ENCODE measurements around the gene NPPB. TPM values are rescaled to one million over a fixed set of nuclear protein-coding genes. Genes with fewer than 3 reads are reported as not detected.

NPPB gene
- total and polyA plus RNA-seq, 2 donors from 2014 or later: not detected

DNA sequence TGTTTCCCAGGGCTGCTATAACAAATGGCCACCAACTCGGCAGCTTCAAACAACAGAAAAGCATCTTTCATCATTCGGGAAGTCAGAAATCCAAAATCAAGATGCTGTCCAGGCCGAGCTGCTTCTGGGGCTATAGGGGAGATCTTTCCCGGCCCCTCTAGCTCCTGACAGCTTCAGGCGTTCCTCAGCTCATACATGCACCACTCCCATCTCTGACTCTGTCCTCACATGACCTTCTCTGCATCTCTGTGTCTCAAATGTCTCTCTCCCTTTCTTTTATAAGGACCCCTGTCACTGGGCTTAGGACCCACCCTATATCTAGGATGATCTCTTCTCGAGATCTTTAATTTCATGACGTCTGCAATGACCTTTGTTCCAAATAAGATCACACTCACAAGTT, 13.8 kb upstream of the NPPB start:
- H3K27me3 ChIP-seq (ENCODE audit: control insufficient read depth, insufficient read depth, low read length): no peaks in the 10 kb centered on the region
- H3K4me1 ChIP-seq (ENCODE audit: control insufficient read depth in 2 of 3, insufficient read depth in 2 of 3, low read depth in 1 of 3, low read length in 3 of 3): peaks cover 0 to 2% (median 0%) of the 10 kb centered on the region in 3 donors
- TF ChIP-seq, protein P1, sequence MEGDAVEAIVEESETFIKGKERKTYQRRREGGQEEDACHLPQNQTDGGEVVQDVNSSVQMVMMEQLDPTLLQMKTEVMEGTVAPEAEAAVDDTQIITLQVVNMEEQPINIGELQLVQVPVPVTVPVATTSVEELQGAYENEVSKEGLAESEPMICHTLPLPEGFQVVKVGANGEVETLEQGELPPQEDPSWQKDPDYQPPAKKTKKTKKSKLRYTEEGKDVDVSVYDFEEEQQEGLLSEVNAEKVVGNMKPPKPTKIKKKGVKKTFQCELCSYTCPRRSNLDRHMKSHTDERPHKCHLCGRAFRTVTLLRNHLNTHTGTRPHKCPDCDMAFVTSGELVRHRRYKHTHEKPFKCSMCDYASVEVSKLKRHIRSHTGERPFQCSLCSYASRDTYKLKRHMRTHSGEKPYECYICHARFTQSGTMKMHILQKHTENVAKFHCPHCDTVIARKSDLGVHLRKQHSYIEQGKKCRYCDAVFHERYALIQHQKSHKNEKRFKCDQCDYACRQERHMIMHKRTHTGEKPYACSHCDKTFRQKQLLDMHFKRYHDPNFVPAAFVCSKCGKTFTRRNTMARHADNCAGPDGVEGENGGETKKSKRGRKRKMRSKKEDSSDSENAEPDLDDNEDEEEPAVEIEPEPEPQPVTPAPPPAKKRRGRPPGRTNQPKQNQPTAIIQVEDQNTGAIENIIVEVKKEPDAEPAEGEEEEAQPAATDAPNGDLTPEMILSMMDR (IDR thresholded peaks at IDR 0.05; ENCODE audit: borderline replicate concordance, extremely low read depth, insufficient read depth): no peak
- no peaks in the 10 kb centered on the region for H3K36me3 ChIP-seq (ENCODE audit: control insufficient read depth in 2 of 3, insufficient read depth in 3 of 3, low read length in 3 of 3)
- DNase-seq: no peak
- no peak overlapping the region for H3K27ac ChIP-seq (ENCODE audit: low read depth in 2 of 2, low read length in 2 of 2)
- intact Hi-C loops (cut with DNase I): no loop called here
- no peak for FAIRE-seq
- no peaks in the 10 kb centered on the region for H3K9me3 ChIP-seq (ENCODE audit: control insufficient read depth in 2 of 3, insufficient read depth in 1 of 3, low read length in 3 of 3)
- no peak overlapping the region for H3K9ac ChIP-seq (ENCODE audit: low read length in 3 of 3)
- no peak overlapping the region for H3K4me3 ChIP-seq (ENCODE audit: low read length in 3 of 3)

DNA sequence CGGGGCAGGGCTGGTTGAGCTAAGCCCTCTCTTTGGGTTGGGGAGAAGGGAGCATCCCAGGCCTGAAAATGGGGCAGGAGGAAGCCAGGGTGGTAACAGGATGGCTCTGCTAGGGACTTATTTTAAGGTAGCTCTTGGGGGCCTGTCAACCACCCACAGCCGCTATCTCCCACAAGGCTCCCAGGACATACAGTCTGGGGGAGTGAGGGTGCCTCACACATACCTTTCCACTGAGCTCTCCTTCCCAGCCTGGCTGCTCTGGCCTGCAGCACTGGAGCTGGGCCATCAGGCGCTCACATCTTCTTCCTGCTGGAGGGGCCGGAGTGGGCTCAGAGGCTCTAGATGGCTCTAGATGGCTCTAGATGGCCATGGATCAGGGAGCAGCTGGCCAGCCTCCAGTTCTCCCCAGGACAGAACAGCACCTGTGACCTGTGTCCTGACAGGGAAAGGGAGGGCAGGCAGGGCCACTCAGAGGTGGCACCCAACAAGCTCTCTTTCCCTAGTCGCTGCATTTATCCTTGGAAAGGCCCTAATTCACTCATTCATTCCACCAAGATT, 11.0 kb upstream of the NPPB start:
- H3K9me3 ChIP-seq (ENCODE audit: control insufficient read depth in 2 of 3, insufficient read depth in 1 of 3, low read length in 3 of 3): no peaks in the 10 kb centered on the region
- no peak overlapping the region for H3K9ac ChIP-seq (ENCODE audit: low read length in 3 of 3)
- H3K27me3 ChIP-seq (ENCODE audit: control insufficient read depth, insufficient read depth, low read length): no peaks in the 10 kb centered on the region
- no peak for DNase-seq
- intact Hi-C loops (cut with DNase I): no loop called here
- no peak for FAIRE-seq
- no peaks in the 10 kb centered on the region for H3K36me3 ChIP-seq (ENCODE audit: control insufficient read depth in 2 of 3, insufficient read depth in 3 of 3, low read length in 3 of 3)
- H3K4me1 ChIP-seq (ENCODE audit: control insufficient read depth in 2 of 3, insufficient read depth in 2 of 3, low read depth in 1 of 3, low read length in 3 of 3): peaks cover 0 to 2% (median 0%) of the 10 kb centered on the region in 3 donors
- TF ChIP-seq, protein P1 (IDR thresholded peaks at IDR 0.05; ENCODE audit: borderline replicate concordance, extremely low read depth, insufficient read depth): no peak
- no peak overlapping the region for H3K27ac ChIP-seq (ENCODE audit: low read depth in 2 of 2, low read length in 2 of 2)
- no peak overlapping the region for H3K4me3 ChIP-seq (ENCODE audit: low read length in 3 of 3)

- Histone ChIP-seq H3K27me3 (ENCODE audit: control insufficient read depth, insufficient read depth, low read length) (no peaks in the 10 kb centered on the region), H3K9ac (ENCODE audit: low read length in 3 of 3) (no peak overlapping the region), H3K27ac (ENCODE audit: low read depth in 2 of 2, low read length in 2 of 2) (no peak overlapping the region), H3K9me3 (ENCODE audit: control insufficient read depth in 2 of 3, insufficient read depth in 1 of 3, low read length in 3 of 3) (no peaks in the 10 kb centered on the region), H3K4me3 (ENCODE audit: low read length in 3 of 3) (no peak overlapping the region), H3K4me1 (ENCODE audit: control insufficient read depth in 2 of 3, insufficient read depth in 2 of 3, low read depth in 1 of 3, low read length in 3 of 3) (no peaks in the 10 kb centered on the region), H3K36me3 (ENCODE audit: control insufficient read depth in 2 of 3, insufficient read depth in 3 of 3, low read length in 3 of 3) (no peaks in the 10 kb centered on the region)
- FAIRE-seq (no peak), DNase-seq (no peak)
- TF ChIP-seq, protein P1 (IDR thresholded peaks at IDR 0.05; ENCODE audit: borderline replicate concordance, extremely low read depth, insufficient read depth): no peak
- intact Hi-C loops (cut with DNase I): no loop called here
These were observed 10.4 kb upstream of the NPPB start for GRCh38 chr1:11869104-11869503.

Measured in kidney (tissue), 14 donors.